ENCODE results near the gene RAB14.
A peak's percentile ranks its signal among the peaks of the same experiment; 100 is the strongest.

RAB14 gene

DNA sequence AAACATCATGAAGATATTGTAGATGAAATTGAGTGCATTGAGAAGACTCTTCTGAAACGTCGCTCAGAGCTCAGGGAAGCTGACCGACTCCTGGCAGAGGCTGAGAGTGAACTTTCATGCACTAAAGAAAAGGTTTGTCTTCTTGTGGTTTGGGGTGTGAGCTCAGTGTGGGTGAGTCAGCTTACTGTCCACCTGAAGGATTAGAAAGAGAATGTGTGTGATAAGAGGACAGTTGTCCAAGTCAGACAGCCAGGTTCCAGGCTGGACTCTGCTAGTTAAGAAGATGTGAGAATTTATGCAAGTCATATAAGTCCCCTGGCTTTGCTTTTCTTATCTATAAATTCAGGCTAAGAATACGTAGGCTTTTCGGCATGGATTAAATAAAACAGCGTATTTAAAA is 46.9 kb downstream of the RAB14 start:
- peak; percentile 88 for ATAC-seq (ENCODE audit: low read depth)
- H3K9me3 ChIP-seq (ENCODE audit: severe bottlenecking): no peaks in the 10 kb centered on the region
- peaks cover 33% of the 10 kb centered on the region for H3K4me1 ChIP-seq (ENCODE audit: insufficient read depth, poor library complexity, severe bottlenecking)
- H3K27me3 ChIP-seq (ENCODE audit: insufficient read depth, poor library complexity, severe bottlenecking): no peaks in the 10 kb centered on the region
- DNase-seq (ENCODE audit: low spot score): no peak
- peaks cover 54% of the 10 kb centered on the region for H3K36me3 ChIP-seq (ENCODE audit: low read depth)
- H3K4me3 ChIP-seq (ENCODE audit: severe bottlenecking): no peak overlapping the region
- H3K27ac ChIP-seq (ENCODE audit: poor library complexity, severe bottlenecking): peak overlapping the region; percentile 47
- TF ChIP-seq, protein P1, sequence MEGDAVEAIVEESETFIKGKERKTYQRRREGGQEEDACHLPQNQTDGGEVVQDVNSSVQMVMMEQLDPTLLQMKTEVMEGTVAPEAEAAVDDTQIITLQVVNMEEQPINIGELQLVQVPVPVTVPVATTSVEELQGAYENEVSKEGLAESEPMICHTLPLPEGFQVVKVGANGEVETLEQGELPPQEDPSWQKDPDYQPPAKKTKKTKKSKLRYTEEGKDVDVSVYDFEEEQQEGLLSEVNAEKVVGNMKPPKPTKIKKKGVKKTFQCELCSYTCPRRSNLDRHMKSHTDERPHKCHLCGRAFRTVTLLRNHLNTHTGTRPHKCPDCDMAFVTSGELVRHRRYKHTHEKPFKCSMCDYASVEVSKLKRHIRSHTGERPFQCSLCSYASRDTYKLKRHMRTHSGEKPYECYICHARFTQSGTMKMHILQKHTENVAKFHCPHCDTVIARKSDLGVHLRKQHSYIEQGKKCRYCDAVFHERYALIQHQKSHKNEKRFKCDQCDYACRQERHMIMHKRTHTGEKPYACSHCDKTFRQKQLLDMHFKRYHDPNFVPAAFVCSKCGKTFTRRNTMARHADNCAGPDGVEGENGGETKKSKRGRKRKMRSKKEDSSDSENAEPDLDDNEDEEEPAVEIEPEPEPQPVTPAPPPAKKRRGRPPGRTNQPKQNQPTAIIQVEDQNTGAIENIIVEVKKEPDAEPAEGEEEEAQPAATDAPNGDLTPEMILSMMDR (IDR thresholded peaks at IDR 0.05; ENCODE audit: poor library complexity, severe bottlenecking): no peak

DNA sequence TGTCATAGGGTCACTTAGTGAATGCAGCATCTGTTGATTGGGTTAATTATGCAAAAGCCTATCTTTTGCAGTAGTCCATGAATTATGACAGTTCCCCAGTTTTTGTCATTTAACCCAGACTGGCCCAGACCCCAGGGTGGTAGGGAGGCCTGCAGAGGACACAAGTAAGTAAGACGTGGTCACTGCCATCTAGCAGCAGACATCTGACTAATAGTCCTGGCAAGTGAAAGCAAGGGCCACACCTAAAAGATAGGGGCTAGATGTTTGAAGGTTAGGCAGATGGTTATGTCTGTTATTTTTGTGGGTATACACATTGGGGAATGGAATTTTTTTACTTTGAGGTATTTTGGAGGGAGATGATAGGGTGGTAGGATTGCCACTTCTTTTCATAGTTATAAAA is 48.0 kb downstream of the RAB14 start:
- no peak for ATAC-seq (ENCODE audit: low read depth)
- TF ChIP-seq, protein P1 (IDR thresholded peaks at IDR 0.05; ENCODE audit: poor library complexity, severe bottlenecking): no peak
- peaks cover 33% of the 10 kb centered on the region for H3K4me1 ChIP-seq (ENCODE audit: insufficient read depth, poor library complexity, severe bottlenecking)
- H3K4me3 ChIP-seq (ENCODE audit: severe bottlenecking): no peak overlapping the region
- H3K9me3 ChIP-seq (ENCODE audit: severe bottlenecking): no peaks in the 10 kb centered on the region
- H3K27ac ChIP-seq (ENCODE audit: poor library complexity, severe bottlenecking): no peak overlapping the region
- no peaks in the 10 kb centered on the region for H3K27me3 ChIP-seq (ENCODE audit: insufficient read depth, poor library complexity, severe bottlenecking)
- peaks cover 49% of the 10 kb centered on the region for H3K36me3 ChIP-seq (ENCODE audit: low read depth)
- DNase-seq (ENCODE audit: low spot score): no peak

DNA sequence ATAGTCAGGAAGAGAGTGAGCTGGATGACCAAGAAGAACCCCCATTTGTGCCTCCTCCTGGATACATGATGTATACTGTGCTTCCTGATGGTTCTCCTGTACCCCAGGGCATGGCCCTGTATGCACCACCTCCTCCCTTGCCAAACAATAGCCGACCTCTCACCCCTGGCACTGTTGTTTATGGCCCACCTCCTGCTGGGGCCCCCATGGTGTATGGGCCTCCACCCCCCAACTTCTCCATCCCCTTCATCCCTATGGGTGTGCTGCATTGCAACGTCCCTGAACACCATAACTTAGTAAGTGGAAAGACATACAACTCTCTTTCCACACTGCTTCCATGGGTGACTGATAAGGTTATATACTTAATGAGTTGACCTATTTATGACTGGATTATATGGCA is 51.5 kb downstream of the RAB14 start:
- no peak overlapping the region for H3K27ac ChIP-seq (ENCODE audit: poor library complexity, severe bottlenecking)
- DNase-seq (ENCODE audit: low spot score) (no peak), ATAC-seq (ENCODE audit: low read depth) (no peak)
- H3K27me3 ChIP-seq (ENCODE audit: insufficient read depth, poor library complexity, severe bottlenecking): no peaks in the 10 kb centered on the region
- no peak overlapping the region for H3K4me3 ChIP-seq (ENCODE audit: severe bottlenecking)
- TF ChIP-seq, protein P1 (IDR thresholded peaks at IDR 0.05; ENCODE audit: poor library complexity, severe bottlenecking): no peak
- H3K4me1 ChIP-seq (ENCODE audit: insufficient read depth, poor library complexity, severe bottlenecking): peaks cover 14% of the 10 kb centered on the region
- no peaks in the 10 kb centered on the region for H3K9me3 ChIP-seq (ENCODE audit: severe bottlenecking)
- H3K36me3 ChIP-seq (ENCODE audit: low read depth): peaks cover 51% of the 10 kb centered on the region

DNA sequence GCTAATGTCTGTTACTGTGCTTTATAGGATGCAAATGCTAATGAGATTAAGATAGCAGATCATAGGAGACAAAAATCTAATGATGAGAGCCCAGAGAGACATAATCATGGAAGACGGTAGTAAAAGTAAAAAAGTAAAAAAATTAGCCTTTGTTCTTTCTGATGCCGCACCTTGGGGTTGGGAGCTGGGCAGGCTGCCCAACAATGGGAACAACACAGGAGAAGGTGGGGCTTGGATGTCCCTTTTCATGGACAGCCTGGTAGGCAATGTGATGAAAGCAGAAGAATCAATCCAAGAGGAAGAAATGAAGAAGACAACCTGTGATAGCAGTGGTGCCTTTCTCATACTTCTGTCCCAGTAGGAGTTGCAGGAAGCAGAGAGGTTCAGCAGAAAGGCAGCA is 57.2 kb downstream of the RAB14 start:
- DNase-seq (ENCODE audit: low spot score) (no peak), ATAC-seq (ENCODE audit: low read depth) (no peak)
- H3K36me3 ChIP-seq (ENCODE audit: low read depth): peaks cover 87% of the 10 kb centered on the region
- no peak overlapping the region for H3K4me3 ChIP-seq (ENCODE audit: severe bottlenecking)
- H3K27me3 ChIP-seq (ENCODE audit: insufficient read depth, poor library complexity, severe bottlenecking): no peaks in the 10 kb centered on the region
- H3K27ac ChIP-seq (ENCODE audit: poor library complexity, severe bottlenecking): no peak overlapping the region
- peaks cover under 1% of the 10 kb centered on the region for H3K4me1 ChIP-seq (ENCODE audit: insufficient read depth, poor library complexity, severe bottlenecking)
- no peaks in the 10 kb centered on the region for H3K9me3 ChIP-seq (ENCODE audit: severe bottlenecking)
- TF ChIP-seq, protein P1 (IDR thresholded peaks at IDR 0.05; ENCODE audit: poor library complexity, severe bottlenecking): no peak

DNA sequence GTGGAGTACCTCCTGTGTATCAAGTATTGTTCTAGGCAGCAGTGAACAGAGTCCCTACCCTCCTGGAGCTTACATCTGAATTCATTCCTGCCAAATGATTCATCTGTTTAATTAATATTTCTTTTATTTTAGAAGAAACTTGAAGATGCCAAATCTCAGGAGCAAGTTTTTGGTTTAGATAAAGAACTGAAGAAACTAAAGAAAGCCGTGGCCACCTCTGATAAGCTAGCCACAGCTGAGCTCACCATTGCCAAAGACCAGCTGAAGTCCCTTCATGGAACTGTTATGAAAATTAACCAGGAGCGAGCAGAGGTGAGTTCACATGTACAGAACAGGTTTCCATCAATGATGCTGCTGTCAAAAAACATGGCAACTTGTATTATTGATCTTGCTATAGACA is 57.9 kb downstream of the RAB14 start:
- DNase-seq (ENCODE audit: low spot score) (no peak), ATAC-seq (ENCODE audit: low read depth) (no peak)
- Histone ChIP-seq H3K27ac (ENCODE audit: poor library complexity, severe bottlenecking) (no peak overlapping the region), H3K27me3 (ENCODE audit: insufficient read depth, poor library complexity, severe bottlenecking) (no peaks in the 10 kb centered on the region), H3K36me3 (ENCODE audit: low read depth) (peaks cover 92% of the 10 kb centered on the region), H3K4me1 (ENCODE audit: insufficient read depth, poor library complexity, severe bottlenecking) (peaks cover 7% of the 10 kb centered on the region), H3K4me3 (ENCODE audit: severe bottlenecking) (no peak overlapping the region), H3K9me3 (ENCODE audit: severe bottlenecking) (no peaks in the 10 kb centered on the region)
- TF ChIP-seq, protein P1 (IDR thresholded peaks at IDR 0.05; ENCODE audit: poor library complexity, severe bottlenecking): no peak

Measured in RWPE2 (cell line).